Stimulated activated CD4-positive, alpha-beta T cell treated with anti-CD3 and anti-CD28 coated beads, TNF-alpha, amount 100 ng/mL, for 4 hours (primary cell): ENCODE measurements around the gene CGB1.
A peak's percentile ranks its signal among the peaks of the same experiment; 100 is the strongest.
"Not testable (repeated sequence)": the region's sequence is repeated elsewhere in the genome, so short reads cannot be mapped to it uniquely, and the experiment has no call there.

Experiments used
- DNase-seq, 3 experiments: peaks; one replicate each; pipeline ENCODE4 v3.0.0-alpha.2; 2020; ENCODE audit warnings: low read depth in 3 of 3

Gene CGB1

DNA sequence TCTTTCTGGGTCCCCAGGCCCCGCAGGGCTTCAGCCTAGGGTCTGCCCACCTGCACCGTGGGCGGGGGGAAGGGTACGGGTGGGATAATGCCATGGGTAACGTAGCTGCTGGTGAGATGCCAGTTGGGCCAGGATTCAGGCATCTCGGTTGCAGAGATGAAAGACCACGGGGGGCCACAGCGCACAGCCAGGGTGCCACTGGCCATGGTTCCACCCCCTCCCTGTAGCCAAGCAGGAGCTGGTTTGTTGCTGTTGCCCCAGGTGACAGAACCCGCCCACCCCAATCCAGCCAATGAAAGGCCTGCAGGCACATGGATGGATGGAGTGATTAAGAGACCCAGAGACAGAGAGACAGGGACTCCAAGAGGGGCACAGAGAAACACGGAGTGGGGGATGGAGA, 21.9 kb upstream of the CGB1 start:
- no peak for DNase-seq

DNA sequence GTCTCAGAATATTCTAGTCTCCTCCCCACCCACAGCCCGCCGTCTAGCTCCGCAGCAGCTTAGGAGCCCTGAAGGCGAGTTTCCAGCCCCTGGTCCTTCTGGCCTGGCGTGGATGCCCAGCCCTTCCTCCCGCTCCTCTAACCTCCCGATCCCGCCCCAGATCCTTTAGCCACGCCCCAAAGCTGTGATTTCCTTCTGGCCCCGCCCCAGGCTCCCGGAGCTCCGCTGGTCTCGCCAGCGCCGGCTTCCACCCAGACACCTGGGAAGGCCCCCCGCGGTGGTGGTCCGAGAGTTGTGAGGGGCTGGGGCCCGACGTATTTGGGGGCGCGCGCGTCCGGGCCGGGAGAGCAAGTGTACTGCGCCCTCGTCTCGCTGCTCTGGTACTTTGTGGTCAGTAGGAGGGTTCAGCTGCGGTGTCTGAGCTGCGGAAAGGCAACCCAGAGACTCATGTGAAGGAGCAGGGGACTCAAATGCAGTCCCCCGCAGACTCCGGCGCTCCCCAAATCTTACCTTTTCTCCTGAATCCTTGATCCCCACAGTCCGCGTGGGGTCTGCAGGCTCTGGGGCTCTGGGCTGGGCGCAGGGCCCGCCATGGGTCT, 21.0 kb upstream of the CGB1 start, which contains the start of gene CGB7:
Gene CGB7 (minus strand): TSS at position 114 of the 599 bp plus-strand sequence. CDS start 2,374 bp downstream, outside the sequence.
- peak in 1 of 3 experiments; percentile 22 for DNase-seq

DNA sequence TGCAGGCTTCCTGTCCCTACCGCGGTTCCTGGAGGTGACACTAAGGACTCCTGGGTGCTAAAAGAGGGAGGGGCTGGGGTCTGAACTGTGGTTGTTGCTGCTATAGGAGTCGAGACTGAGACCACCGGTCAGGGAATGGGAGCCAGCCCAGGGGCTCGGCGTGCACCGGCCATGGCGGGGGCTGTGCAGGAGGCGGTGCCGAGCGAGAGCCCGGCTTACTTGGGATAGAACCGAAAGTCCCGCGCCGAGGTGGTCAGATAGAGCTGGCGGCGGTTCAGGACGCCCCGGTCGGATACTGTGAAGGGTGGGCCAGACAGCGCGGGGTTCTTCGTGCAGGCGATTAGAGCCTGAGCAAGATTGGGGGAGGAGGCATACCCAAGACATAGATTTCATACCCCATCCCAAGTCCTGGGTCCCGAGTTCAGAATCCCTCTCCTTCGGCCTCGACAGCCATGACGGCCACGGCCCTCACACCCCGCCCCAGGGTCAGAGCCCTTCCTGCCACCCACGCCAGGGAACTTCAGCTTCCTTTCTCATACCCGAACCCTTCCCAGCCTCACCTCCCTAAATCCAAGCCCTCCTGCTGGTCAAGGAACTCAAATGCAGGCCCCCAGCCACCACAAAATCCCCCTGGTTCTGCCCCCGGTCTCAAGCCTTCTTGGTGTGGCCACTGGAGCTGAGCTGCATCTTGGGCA, 20.4 kb upstream of the CGB1 start:
- DNase-seq, result not testable (repeated sequence)

DNA sequence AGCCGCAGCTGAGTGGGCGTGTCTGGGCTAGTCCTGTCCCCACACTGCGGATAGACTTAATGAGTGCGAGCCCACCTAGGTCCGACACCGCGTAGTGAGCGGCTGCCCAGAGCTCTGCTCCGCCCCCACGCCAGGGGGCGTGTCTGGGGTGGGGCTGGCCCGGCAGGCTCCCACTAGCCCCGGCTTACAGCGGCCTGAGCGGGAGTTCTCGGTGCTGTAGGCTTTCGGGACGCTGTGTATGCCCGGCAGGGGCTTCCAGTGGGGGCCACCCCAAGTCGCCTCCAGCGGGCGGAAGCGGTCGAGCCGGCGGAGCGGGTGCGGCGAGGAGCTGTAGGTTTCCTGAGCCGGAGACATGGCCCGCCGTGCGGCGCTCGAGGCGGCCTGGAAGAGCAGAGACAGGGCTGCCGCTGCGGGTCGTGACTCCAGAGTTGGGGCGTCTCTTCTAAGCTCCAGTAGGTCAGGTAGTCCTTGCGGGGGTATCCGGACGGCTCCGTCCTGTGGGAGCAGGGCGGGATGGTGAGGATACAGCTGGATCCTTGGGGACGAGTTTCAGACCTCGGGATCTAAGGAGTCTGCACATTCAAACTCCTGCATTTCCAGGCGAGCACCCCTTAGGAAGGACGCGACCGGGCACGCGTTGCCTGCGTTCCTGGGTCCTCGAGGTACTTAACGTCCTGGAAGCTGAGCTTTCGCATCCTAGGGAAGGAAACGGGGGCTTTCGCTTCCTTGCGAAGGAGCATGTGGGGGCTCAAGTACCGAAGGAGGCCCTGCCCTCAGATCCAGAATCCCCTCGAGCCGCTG, 19.6 kb upstream of the CGB1 start:
- DNase-seq, result peak; percentile 18 to 39 (median 36)

DNA sequence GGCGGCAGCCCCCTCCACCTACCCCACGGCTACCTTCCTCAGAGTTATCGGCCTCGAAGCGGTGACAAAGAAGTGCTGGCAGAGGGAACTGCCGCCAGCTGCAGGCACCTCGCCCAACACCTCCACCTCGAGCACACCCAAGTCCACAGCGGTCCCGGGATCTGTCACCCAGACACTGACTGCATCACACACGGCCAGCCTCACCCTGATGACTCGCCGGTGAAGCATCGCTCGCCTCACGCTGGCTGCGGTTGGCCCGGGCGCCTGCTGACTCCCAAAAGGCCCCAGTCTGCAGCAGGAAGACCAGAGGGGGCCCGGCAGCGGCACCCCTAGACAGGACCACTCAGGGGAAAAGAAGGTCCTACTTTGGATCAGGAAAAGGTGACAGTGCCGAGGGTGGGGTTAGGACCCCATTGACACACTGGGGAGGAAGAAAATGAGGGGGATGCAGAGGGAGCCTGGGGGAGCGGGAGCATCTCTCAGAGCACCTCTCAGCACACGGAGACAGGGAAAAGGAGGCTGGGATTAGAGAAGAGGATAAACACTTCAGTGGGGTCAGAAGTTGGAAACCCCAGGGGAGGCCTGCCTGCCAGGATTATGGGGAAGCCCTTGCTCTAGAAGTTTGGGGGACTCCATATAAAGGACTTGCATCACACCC, 13.8 kb upstream of the CGB1 start:
- DNase-seq, result not testable (repeated sequence)

DNA sequence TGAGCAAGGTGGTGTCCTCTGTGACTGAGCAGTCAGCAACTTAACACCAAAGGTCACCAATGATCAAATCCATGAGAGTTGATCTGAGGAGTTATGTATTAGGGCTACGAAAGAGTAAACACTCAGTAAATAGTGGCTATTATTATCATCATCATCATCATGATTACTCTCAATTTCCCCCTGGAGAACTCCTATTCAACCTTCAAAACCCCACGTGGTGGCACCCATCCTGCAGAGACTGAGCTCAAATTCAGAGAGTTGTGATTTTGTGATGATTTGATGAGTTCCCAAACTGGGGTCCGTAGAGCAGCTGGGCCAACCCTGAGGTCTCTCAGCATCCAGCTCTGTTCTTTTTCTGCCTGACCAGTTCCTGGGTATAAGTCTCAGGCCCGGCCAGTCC, 13.1 kb upstream of the CGB1 start:
- not testable (repeated sequence) for DNase-seq

DNA sequence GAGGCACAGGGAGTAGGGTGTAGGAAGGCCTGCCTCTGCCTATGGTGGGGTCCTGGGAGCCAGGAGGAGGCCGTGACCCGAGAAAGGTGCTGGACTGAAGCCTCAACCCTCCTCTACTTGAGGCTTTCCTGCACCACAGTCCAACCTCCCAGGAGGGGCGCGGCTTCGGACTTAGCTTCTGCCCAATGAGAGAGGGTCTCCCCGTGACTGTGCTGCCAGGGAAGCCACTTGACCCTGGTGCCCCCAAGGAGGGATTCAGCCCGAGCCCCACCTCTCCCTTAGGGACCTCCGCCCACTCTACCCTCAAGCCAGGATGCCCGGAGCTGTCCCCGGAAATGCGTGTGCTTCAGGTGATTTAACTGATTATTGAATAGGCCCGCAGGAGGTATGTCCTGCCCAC, 12.3 kb upstream of the CGB1 start, which contains the start of gene CGB8:
Gene CGB8 (minus strand): TSS at position 101 of the 400 bp plus-strand sequence. CDS start 372 bp downstream, outside the sequence.
- DNase-seq, result not testable (repeated sequence)

DNA sequence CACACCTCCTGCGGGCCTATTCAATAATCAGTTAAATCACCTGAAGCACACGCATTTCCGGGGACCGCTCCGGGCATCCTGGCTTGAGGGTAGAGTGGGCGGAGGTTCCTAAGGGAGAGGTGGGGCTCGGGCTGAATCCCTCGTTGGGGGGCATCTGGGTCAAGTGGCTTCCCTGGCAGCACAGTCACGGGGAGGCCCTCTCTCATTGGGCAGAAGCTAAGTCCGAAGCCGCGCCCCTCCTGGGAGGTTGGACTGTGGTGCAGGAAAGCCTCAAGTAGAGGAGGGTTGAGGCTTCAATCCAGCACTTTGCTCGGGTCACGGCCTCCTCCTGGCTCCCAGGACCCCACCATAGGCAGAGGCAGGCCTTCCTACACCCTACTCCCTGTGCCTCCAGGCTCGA, 6.9 kb upstream of the CGB1 start, which contains the start of gene CGB5:
Gene CGB5 (plus strand): TSS at position 301 of the 400 bp plus-strand sequence. CDS start 362 bp downstream, outside the sequence.
- DNase-seq, result not testable (repeated sequence)

DNA sequence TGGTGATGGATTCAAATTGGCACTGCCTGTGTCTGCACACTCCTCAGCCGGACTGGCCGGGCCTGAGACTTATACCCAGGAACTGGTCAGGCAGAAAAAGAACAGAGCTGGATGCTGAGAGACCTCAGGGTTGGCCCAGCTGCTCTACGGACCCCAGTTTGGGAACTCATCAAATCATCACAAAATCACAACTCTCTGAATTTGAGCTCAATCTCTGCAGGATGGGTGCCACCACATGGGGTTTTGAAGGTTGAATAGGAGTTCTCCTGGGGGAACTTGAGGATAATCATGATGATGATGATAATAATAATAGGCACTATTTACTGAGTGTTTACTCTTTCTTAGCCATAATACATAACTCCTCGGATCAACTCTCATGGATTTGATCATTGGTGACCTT, 6.0 kb upstream of the CGB1 start:
- DNase-seq, result not testable (repeated sequence)

DNA sequence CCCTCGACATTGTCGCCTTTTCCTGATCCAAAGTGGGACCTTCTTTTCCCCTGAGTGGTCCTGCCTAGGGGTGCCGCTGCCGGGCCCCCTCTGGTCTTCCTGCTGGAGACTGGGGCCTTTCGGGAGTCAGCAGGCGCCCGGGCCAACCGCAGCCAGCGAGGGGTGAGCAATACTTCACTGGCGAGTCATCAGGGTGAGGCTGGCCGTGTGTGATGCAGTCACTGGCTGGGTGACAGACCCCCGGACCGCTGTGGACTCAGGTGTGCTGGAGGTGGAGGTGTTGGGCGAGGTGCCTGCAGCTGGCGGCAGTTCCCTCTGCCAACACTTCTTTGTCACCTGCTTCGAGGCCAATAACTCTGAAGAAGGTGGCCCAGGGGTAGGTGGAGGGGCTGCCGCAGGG, 5.5 kb upstream of the CGB1 start:
- no peak for DNase-seq

DNA sequence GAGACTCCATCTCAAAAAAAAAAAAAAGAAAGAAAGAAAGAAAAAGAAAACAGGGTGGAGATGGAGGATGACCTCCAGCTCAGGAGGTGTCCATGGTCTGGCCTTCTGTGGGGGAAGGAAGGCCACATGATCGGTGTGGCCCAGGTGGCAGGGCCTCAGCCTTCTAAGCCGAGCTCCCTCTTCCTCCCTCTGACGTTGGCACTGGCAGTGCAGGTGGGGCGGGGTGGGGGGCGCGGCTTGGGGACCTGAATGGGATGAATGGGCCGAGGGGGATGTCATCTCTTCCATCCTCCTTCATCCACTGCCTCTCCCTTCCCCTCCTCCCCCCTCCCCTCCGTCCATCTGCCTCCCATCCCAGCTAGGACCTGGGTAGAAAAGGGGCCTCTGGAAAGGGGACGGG, 3.0 kb upstream of the CGB1 start:
- not testable (repeated sequence) for DNase-seq

DNA sequence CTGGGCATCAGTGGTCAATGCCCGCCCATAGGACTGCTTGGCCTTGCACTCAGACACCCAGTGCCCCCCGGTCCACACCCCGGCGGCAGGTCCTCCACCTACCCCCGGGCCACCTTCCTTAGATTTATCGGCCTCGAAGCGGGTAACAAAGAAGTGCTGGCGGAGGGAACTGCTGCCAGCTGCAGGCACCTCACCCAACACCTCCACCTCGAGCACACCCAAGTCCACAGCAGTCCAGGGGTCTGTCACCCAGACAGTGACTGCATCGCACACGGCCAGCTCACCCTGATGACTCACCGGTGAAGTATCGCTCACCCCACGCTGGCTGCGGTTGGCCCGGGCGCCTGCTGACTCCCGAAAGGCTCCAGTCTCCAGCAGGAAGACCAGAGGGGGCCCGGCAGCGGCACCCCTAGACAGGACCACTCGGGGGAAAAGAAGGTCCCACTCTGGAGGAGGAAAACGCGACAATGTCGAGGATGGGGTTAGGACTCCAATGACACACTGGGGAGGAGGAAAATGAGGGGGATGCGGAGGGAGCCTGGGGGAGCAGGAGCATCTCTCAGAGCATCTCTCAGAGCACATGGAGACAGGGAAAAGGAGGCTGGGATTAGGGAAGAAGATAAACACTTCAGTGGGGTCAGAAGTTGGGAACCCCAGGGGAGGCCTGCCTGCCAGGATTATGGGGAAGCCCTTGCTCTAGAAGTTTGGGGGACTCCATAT, 2.0 kb upstream of the CGB1 start:
- not testable (repeated sequence) for DNase-seq

DNA sequence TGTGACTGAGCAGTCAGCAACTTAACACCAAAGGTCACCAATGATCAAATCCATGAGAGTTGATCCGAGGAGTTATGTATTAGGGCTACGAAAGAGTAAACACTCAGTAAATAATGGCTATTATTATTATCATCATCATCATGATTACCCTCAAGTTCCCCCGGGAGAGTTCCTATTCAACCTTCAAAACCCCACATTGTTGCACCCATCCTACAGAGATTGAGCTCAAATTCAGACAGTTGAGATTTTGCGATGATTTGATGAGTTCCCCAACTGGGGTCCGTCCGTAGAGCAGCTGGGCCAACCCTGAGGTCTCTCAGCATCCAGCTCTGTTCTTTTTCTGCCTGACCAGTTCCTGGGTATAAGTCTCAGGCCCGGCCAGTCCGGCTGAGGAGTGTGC, 1.4 kb upstream of the CGB1 start:
- not testable (repeated sequence) for DNase-seq

DNA sequence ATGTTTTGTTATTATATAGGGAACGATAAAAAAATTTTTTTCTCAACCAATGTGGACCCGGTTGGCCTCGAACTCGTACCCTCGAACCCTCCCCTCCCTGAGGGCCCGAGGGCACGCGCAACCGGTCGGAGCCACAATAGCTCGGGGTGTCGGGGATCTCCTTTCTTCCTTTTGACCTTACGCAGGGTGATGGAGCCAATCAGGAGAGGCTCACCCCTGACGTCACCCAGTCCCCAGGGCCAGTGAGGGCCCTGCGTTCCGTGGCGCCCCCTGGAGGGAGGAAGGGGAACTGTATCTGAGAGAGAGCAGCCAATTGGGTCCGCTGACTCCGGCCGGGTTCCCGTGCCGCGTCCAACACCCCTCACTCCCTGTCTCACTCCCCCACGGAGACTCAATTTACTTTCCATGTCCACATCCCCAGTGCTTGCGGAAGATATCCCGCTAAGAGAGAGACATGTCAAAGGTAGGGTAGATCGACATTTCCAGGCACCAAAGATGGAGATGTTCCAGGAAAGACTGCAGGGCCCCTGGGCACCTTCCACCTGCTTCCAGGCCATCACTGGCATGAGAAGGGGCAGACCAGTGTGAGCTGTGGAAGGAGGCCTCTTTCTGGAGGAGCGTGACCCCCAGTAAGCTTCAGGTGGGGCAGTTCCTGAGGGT, 4.9 kb downstream of the CGB1 start, which contains the start of gene CGB2:
Gene CGB2 (plus strand): TSS at position 249 of the 660 bp plus-strand sequence. CDS start 206 bp downstream, at position 455.
- not testable (repeated sequence) for DNase-seq

DNA sequence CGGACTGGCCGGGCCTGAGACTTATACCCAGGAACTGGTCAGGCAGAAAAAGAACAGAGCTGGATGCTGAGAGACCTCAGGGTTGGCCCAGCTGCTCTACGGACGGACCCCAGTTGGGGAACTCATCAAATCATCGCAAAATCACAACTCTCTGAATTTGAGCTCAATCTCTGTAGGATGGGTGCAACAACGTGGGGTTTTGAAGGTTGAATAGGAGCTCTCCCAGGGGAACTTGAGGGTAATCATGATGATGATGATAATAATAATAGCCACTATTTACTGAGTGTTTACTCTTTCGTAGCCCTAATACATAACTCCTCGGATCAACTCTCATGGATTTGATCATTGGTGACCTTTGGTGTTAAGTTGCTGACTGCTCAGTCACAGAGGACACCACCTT, 6.4 kb downstream of the CGB1 start:
- DNase-seq, result not testable (repeated sequence)

DNA sequence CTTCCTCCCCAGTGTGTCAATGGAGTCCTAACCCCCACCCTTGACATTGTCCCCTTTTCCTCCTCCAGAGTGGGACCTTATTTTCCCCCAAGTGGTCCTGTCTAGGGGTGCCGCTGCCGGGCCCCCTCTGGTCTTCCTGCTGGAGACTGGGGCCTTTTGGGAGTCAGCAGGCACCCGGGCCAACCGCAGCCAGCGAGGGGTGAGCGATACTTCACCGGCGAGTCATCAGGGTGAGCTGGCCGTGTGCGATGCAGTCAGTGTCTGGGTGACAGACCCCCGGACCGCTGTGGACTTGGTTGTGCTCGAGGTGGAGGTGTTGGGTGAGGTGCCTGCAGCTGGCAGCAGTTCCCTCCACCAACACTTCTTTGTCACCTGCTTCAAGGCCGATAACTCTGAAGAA, 6.9 kb downstream of the CGB1 start:
- not testable (repeated sequence) for DNase-seq

DNA sequence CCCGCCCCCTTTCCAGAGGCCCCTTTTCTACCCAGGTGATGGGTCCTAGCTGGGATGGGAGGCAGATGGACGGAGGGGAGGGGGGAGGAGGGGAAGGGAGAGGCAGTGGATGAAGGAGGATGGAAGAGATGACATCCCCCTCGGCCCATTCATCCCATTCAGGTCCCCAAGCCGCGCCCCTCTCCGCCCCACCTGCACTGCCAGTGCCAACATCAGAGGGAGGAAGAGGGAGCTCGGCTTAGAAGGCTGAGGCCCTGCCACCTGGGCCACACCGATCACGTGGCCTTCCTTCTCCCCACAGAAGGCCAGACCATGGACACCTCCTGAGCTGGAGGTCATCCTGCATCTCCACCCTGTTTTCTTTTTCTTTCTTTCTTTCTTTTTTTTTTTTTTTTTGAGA, 8.0 kb downstream of the CGB1 start:
- DNase-seq, result not testable (repeated sequence)

DNA sequence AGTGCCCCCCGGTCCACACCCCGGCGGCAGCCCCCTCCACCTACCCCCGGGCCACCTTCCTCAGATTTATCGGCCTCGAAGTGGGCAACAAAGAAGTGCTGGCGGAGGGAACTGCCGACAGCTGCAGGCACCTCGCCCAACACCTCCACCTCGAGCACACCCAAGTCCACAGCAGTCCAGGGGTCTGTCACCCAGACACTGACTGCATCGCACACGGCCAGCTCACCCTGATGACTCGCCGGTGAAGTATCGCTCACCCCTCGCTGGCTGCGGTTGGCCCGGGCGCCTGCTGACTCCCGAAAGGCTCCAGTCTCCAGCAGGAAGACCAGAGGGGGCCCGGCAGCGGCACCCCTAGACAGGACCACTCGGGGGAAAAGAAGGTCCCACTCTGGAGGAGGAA, 11.1 kb downstream of the CGB1 start:
- not testable (repeated sequence) for DNase-seq

DNA sequence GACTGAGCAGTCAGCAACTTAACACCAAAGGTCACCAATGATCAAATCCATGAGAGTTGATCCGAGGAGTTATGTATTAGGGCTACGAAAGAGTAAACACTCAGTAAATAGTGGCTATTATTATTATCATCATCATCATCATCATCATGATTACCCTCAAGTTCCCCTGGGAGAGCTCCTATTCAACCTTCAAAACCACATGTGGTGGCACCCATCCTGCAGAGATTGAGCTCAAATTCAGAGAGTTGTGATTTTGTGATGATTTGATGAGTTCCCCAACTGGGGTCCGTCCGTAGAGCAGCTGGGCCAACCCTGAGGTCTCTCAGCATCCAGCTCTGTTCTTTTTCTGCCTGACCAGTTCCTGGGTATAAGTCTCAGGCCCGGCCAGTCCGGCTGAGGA, 11.6 kb downstream of the CGB1 start:
- DNase-seq, result not testable (repeated sequence)

DNA sequence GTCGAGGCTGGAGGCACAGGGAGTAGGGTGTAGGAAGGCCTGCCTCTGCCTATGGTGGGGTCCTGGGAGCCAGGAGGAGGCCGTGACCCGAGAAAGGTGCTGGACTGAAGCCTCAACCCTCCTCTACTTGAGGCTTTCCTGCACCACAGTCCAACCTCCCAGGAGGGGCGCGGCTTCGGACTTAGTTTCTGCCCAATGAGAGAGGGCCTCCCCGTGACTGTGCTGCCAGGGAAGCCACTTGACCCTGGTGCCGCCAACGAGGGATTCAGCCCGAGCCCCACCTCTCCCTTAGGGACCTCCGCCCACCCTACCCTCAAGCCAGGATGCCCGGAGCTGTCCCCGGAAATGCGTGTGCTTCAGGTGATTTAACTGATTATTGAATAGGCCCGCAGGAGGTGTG, 12.5 kb downstream of the CGB1 start, which contains the start of gene CGB3:
Gene CGB3 (minus strand): TSS at position 101 of the 400 bp plus-strand sequence. CDS start 362 bp downstream, outside the sequence.
- not testable (repeated sequence) for DNase-seq
